Activated CD8-positive, alpha-beta T cell treated with anti-CD3 and anti-CD28 coated beads, Interleukin-2, amount 10 ng/mL, durations not matched to agents 7 days and 5 days (primary cell): ENCODE measurements around the gene KLF12. TPM values are rescaled to one million over a fixed set of nuclear protein-coding genes. Genes with fewer than 3 reads are reported as not detected.

ENCODE experiments used
- ATAC-seq: fragments of 150-1000 bp; cut with Tn5 transposase; one replicate; pipeline ENCODE4 v1.10.0; 2021; ENCODE audit warnings: moderate library complexity
- CTCF ChIA-PET: fragments of 350-600 bp; sonication (Branson Sonifier 250); formaldehyde crosslinking; loops from one replicate; lab custom pipeline; 2021; ENCODE audit warnings: antibody characterized with exemption; lab: Charles Lee
- POLR2A ChIA-PET: fragments of 350-600 bp; sonication (Branson Sonifier 250); formaldehyde crosslinking; loops from one replicate; lab custom pipeline; 2021; ENCODE audit warnings: antibody characterized with exemption; lab: Charles Lee
- DNase-seq: peaks from one replicate; pipeline ENCODE4 v3.0.0-alpha.2; 2020
- H3K27ac Mint-ChIP-seq: one replicate; pipeline ENCODE4 v1.8.0; 2021; ENCODE audit warnings: mild to moderate bottlenecking, mixed read lengths
- H3K27me3 Mint-ChIP-seq: one replicate; pipeline ENCODE4 v1.8.0; 2021; ENCODE audit warnings: low read depth, mixed read lengths
- H3K36me3 Mint-ChIP-seq: one replicate; pipeline ENCODE4 v1.8.0; 2021; ENCODE audit warnings: low read depth, mixed read lengths
- H3K4me1 Mint-ChIP-seq: one replicate; pipeline ENCODE4 v1.8.0; 2021; ENCODE audit warnings: low read depth, mixed read lengths
- H3K4me3 Mint-ChIP-seq: one replicate; pipeline ENCODE4 v1.8.0; 2021; ENCODE audit warnings: mild to moderate bottlenecking, mixed read lengths
- H3K9me3 Mint-ChIP-seq: one replicate; pipeline ENCODE4 v1.8.0; 2022; ENCODE audit warnings: mixed read lengths; ENCODE audit not compliant: insufficient read depth
- total RNA-seq, 2 experiments: library from RNA; stranded (reverse); gene quantifications; one replicate each; pipeline ENCODE4 v1.2.3, GENCODE V29; 2021

Gene KLF12
- total RNA-seq, 2 experiments from 2014 or later, result 24.6 to 26.3 TPM

DNA sequence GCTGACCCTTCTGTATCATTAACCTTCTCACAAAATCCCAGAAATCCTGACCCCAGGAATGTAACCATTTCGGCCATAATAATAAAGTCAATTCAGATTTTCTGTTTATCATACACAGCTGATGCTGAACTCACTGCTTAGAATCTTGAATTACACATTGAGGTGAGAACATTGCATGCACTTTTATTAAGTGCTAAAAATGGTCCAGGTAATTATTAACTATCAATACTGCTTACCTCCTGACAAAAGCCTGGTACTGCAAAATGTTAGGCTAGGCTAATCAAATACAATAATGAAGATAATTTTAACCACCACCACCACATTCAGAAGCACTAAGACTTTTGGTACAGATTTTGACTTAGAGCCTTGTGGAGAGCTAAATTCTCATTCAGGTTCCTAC is 36.1 kb downstream of the KLF12 start:
- no peak for DNase-seq
- no peak overlapping the region for H3K27ac Mint-ChIP-seq
- ATAC-seq, result no peak
- H3K4me3 Mint-ChIP-seq, result no peak overlapping the region
- POLR2A ChIA-PET, result no interaction called here
- CTCF ChIA-PET, result no interaction called here
- H3K36me3 Mint-ChIP-seq, result peaks cover 24% of the 10 kb centered on the region
- H3K27me3 Mint-ChIP-seq, result no peaks in the 10 kb centered on the region
- H3K9me3 Mint-ChIP-seq, result peaks cover under 1% of the 10 kb centered on the region
- H3K4me1 Mint-ChIP-seq, result peaks cover 16% of the 10 kb centered on the region

DNA sequence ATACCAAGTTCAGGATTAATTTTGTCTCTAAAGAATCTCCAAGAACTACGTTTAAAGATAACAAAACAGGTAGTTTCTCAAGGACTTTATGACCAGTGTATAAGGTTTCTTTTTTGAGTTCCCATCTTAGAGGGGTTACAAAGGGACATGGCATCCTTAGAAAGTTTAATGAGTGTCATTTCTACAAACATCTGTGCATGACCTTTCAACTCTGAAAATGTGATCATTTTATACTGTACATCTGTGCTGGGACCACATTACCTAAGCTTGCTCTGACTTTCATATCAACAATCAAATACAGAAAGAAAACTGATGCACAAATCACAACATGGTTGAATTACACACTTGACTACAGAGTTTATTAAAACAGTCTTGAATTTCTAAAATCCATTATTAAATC is 37.1 kb downstream of the KLF12 start:
- H3K27me3 Mint-ChIP-seq, result no peaks in the 10 kb centered on the region
- ChIA-PET POLR2A (no interaction called here), CTCF (interaction anchor here (1.1 kb wide), 1 partner anchor 190 kb away, joined by 3 read pairs; no protein-coding TSS in a partner anchor)
- no peak overlapping the region for H3K4me3 Mint-ChIP-seq
- H3K27ac Mint-ChIP-seq, result no peak overlapping the region
- DNase-seq (no peak), ATAC-seq (no peak)
- H3K4me1 Mint-ChIP-seq, result peaks cover 26% of the 10 kb centered on the region
- peaks cover 20% of the 10 kb centered on the region for H3K36me3 Mint-ChIP-seq
- no peaks in the 10 kb centered on the region for H3K9me3 Mint-ChIP-seq

DNA sequence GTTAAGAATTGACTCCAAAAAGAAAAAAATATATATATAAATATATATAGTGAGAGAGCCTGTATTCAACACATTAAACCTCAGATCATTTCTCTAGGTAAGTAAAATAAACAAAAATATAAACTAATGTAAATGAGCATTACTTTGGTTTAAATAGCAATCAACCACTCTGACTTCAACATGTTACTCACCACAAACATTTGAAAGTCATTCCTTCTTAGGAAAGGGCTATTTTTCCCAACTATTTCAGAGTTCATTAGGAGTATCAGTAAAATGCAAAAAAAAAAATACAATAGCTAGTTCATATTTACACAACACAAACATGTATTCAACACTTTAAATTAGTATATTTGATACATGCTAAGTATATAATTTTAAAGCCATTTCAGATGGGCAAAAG is 40.5 kb downstream of the KLF12 start:
- CTCF ChIA-PET, result interaction anchor here (0.6 to 1.6 kb wide), 2 partner anchors 99 to 193 kb away, joined by 3 to 6 read pairs; no protein-coding TSS in a partner anchor
- DNase-seq, result no peak
- Mint-ChIP-seq H3K9me3 (no peaks in the 10 kb centered on the region), H3K36me3 (peaks cover 16% of the 10 kb centered on the region), H3K4me1 (peaks cover 44% of the 10 kb centered on the region), H3K27ac (no peak overlapping the region), H3K27me3 (no peaks in the 10 kb centered on the region), H3K4me3 (no peak overlapping the region)
- POLR2A ChIA-PET, result no interaction called here
- ATAC-seq, result no peak

DNA sequence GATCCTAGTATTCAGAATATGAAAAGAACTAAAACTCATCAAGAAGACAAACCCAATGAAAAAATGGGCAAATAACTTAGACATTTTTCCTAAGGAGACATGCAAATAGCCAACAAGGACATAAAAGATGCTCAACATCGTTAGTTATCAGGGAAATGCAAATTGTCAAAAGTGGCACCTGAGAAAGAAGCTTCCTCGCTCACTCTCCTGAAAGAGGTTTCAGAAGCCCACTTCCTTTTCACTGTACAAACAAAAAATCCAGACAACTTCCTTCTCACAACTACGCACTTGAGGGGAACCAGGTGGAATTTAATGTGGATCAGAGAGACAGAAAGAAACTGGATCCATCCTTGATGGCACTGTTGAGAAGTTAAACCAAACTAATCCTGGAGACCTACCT is 41.5 kb downstream of the KLF12 start:
- CTCF ChIA-PET, result interaction anchor here (1.2 kb wide), 1 partner anchor 40 kb away, joined by 4 read pairs; no protein-coding TSS in a partner anchor
- ATAC-seq, result no peak
- H3K4me1 Mint-ChIP-seq, result peaks cover 51% of the 10 kb centered on the region
- POLR2A ChIA-PET, result no interaction called here
- no peak overlapping the region for H3K27ac Mint-ChIP-seq
- H3K27me3 Mint-ChIP-seq, result no peaks in the 10 kb centered on the region
- H3K36me3 Mint-ChIP-seq, result peaks cover 18% of the 10 kb centered on the region
- H3K4me3 Mint-ChIP-seq, result no peak overlapping the region
- DNase-seq, result no peak
- no peaks in the 10 kb centered on the region for H3K9me3 Mint-ChIP-seq

DNA sequence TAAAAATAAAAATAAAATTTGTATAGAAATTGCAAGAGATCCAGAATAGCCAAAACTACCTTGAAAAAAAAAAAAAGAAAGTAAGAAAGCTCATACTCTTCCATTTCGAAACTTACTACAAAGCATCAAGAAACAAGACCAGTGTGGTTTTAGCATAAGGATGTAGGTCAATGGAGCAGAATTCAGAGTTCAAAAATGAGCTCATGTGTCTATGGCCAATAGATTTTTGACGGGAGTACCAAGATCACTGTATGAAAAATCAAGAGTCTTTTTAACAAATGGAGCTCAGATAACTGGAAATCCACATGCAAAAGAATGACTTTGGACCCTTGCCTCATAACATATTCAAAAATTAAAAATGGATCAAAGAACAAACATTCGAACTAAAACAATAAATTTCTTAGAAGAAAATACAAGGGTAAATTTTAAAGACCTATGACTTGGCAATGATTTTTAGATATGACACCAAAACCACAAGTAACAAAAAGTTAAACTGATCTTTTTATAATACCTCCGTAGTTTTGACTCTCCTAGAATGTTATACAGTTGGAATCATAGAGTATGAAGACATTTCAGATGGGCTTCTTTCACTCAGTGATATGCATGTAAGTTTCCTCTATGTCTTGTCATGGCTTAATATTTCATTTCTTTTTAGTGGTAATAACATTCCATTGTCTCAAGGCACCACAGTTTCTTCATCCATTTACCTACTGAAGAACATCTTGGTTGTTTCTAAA is 43.2 kb downstream of the KLF12 start:
- CTCF ChIA-PET, result interaction anchor here (0.9 to 1.6 kb wide), 3 partner anchors 28 to 196 kb away, joined by 3 to 5 read pairs (median 4); no protein-coding TSS in a partner anchor
- peak overlapping the region; percentile 5 for H3K4me3 Mint-ChIP-seq

DNA sequence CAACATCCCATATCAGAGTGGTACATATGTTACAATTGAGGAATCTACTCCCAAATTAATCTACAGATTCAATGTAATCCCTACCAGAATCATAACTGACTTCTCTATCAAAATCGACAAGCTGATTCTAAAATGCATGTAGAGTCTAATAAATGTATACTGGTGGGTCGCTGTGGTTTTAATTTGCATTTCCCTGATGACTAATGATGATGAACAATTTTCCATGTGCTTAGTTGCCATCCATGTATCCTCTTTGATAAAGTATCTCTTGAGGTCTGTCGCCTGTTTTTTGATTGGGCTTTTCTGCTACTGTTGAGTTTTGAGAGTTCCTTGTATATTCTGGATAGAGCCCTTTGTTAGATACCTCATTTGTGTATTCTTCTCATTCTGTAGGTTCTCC is 43.8 kb downstream of the KLF12 start:
- DNase-seq (no peak), ATAC-seq (peak; percentile 34)
- H3K36me3 Mint-ChIP-seq, result peaks cover 15% of the 10 kb centered on the region
- no peak overlapping the region for H3K27ac Mint-ChIP-seq
- H3K4me1 Mint-ChIP-seq, result peaks cover 47% of the 10 kb centered on the region
- no peaks in the 10 kb centered on the region for H3K9me3 Mint-ChIP-seq
- ChIA-PET POLR2A (interaction anchor here (0.9 to 1.0 kb wide), 2 partner anchors 42 to 45 kb away, joined by 3 to 6 read pairs; no protein-coding TSS in a partner anchor), CTCF (interaction anchor here (0.9 to 1.6 kb wide), 3 partner anchors 28 to 197 kb away, joined by 3 to 5 read pairs (median 4); no protein-coding TSS in a partner anchor)
- H3K27me3 Mint-ChIP-seq, result no peaks in the 10 kb centered on the region
- no peak overlapping the region for H3K4me3 Mint-ChIP-seq

More for the DNA sequence above, 43.2 kb downstream of the KLF12 start:
- H3K9me3 Mint-ChIP-seq, result no peaks in the 10 kb centered on the region
- H3K4me1 Mint-ChIP-seq, result peaks cover 49% of the 10 kb centered on the region
- POLR2A ChIA-PET, result interaction anchor here (0.9 to 1.0 kb wide), 2 partner anchors 41 to 44 kb away, joined by 3 to 6 read pairs; no protein-coding TSS in a partner anchor
- H3K36me3 Mint-ChIP-seq, result peaks cover 19% of the 10 kb centered on the region
- peak; percentile 77 for ATAC-seq
- H3K27me3 Mint-ChIP-seq, result no peaks in the 10 kb centered on the region
- peak overlapping the region; percentile 65 for H3K27ac Mint-ChIP-seq
- no peak for DNase-seq

DNA sequence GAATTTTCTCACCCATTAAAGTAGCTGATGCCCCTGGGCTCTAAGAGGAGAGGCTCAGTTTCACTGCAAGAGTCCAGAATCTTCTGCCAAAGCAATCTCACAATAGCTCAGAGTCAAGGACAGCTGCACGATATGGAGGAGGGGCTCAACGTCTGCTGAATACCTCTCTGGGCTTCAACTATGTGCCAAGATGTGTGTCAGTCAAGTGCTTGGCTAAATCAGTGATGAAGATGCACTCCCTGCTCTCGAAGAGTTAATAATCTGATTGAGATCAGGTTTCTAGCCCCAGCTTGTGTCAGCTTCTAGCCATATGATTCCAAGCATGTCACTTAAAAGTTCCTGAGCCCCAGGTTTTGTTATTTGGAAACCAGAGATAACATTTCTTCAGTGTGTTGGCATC is 46.8 kb downstream of the KLF12 start:
- Mint-ChIP-seq H3K4me1 (peaks cover 39% of the 10 kb centered on the region), H3K36me3 (peaks cover 21% of the 10 kb centered on the region), H3K27me3 (no peaks in the 10 kb centered on the region), H3K9me3 (peaks cover 6% of the 10 kb centered on the region), H3K4me3 (no peak overlapping the region), H3K27ac (no peak overlapping the region)
- no peak for DNase-seq
- ChIA-PET POLR2A (no interaction called here), CTCF (interaction anchor here (0.8 to 1.3 kb wide), 3 partner anchors 9 to 20 kb away, joined by 3 read pairs; no protein-coding TSS in a partner anchor)
- no peak for ATAC-seq
